Measurements from ENCODE around the gene GRB10.

GRB10 gene

GRCh38 chr7:50665403-50666123, 117.1 kb downstream of the GRB10 start:
- DNase-seq = no peak

- no peak for DNase-seq
Observed at GRCh38 chr7:50664937-50665336, 117.8 kb downstream of the GRB10 start.

GRCh38 chr7:50664461-50664922, 118.2 kb downstream of the GRB10 start:
- DNase-seq = no peak

GRCh38 chr7:50663396-50664102, 119.1 kb downstream of the GRB10 start:
- DNase-seq = no peak

GRCh38 chr7:50662996-50663395, 119.7 kb downstream of the GRB10 start:
- no peak for DNase-seq

GRCh38 chr7:50662041-50662694, 120.5 kb downstream of the GRB10 start:
- no peak for DNase-seq

- DNase-seq = no peak
Observed at GRCh38 chr7:50661345-50662040, 121.2 kb downstream of the GRB10 start.

GRCh38 chr7:50660830-50661175, 121.9 kb downstream of the GRB10 start:
- DNase-seq = no peak

- no peak for DNase-seq
Observed at GRCh38 chr7:50660040-50660829, 122.5 kb downstream of the GRB10 start.

GRCh38 chr7:50659329-50659965, 123.2 kb downstream of the GRB10 start:
- DNase-seq = no peak

GRCh38 chr7:50658696-50659095, 124.0 kb downstream of the GRB10 start:
- no peak for DNase-seq

GRCh38 chr7:50657912-50658311, 124.8 kb downstream of the GRB10 start:
- DNase-seq = no peak

GRCh38 chr7:50657341-50657873, 125.3 kb downstream of the GRB10 start:
- DNase-seq = no peak

GRCh38 chr7:50656141-50656895, 126.4 kb downstream of the GRB10 start:
- no peak for DNase-seq

- DNase-seq = no peak
Observed at GRCh38 chr7:50655490-50655889, 127.2 kb downstream of the GRB10 start.

- no peak for DNase-seq
Observed at GRCh38 chr7:50655020-50655419, 127.7 kb downstream of the GRB10 start.

- no peak for DNase-seq
Observed at GRCh38 chr7:50653981-50654425, 128.7 kb downstream of the GRB10 start.

GRCh38 chr7:50653126-50653864, 129.4 kb downstream of the GRB10 start:
- DNase-seq = peak; percentile 18

GRCh38 chr7:50652400-50653125, 130.1 kb downstream of the GRB10 start:
- no peak for DNase-seq

Data from suppressor macrophage treated with lipopolysaccharide for 4 hours (primary cell).